Measurements from ENCODE around the gene BCAR3. TPM values are rescaled to one million over a fixed set of nuclear protein-coding genes. Genes with fewer than 3 reads are reported as not detected.

Gene BCAR3
- total RNA-seq, 1 donor from 2014 or later, result 41.0 TPM

GRCh38 chr1:93516164-93516563 lies 165.5 kb downstream of the BCAR3 start:
- intact Hi-C loops (cut with DNase I), result no loop called here
- Histone ChIP-seq H3K4me3 (no peak overlapping the region), H3K9me3 (no peaks in the 10 kb centered on the region), H3K4me1 (no peaks in the 10 kb centered on the region), H3K36me3 (no peaks in the 10 kb centered on the region), H3K27ac (no peak overlapping the region), H3K27me3 (no peaks in the 10 kb centered on the region)
- no peak for DNase-seq (ENCODE audit: low spot score in 2 of 2)
- TF ChIP-seq, protein P1, sequence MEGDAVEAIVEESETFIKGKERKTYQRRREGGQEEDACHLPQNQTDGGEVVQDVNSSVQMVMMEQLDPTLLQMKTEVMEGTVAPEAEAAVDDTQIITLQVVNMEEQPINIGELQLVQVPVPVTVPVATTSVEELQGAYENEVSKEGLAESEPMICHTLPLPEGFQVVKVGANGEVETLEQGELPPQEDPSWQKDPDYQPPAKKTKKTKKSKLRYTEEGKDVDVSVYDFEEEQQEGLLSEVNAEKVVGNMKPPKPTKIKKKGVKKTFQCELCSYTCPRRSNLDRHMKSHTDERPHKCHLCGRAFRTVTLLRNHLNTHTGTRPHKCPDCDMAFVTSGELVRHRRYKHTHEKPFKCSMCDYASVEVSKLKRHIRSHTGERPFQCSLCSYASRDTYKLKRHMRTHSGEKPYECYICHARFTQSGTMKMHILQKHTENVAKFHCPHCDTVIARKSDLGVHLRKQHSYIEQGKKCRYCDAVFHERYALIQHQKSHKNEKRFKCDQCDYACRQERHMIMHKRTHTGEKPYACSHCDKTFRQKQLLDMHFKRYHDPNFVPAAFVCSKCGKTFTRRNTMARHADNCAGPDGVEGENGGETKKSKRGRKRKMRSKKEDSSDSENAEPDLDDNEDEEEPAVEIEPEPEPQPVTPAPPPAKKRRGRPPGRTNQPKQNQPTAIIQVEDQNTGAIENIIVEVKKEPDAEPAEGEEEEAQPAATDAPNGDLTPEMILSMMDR (IDR thresholded peaks at IDR 0.05), result no peak

Other genes with a start within 250 kb of the BCAR3 start
- gene FNBP1L, start 233.7 kb downstream of the BCAR3 start, total RNA-seq, result 12.6 TPM
- 27.1 TPM for gene DNTTIP2, start 197.4 kb upstream of the BCAR3 start, total RNA-seq
- 3.3 TPM for gene GCLM, start 227.6 kb upstream of the BCAR3 start, total RNA-seq